GM23248 (cell line): ENCODE data around the gene ABLIM3. TPM values are rescaled to one million over a fixed set of nuclear protein-coding genes. Genes with fewer than 3 reads are reported as not detected.

Experiments
- DNase-seq: peaks from one replicate; pipeline ENCODE4 v3.0.0-alpha.2; 2015
- H2AFZ ChIP-seq: fragments of 200-600 bp; sonication (generic); 2 replicates; pipeline ENCODE4 v1.6.1; 2016; ENCODE audit warnings: antibody characterized with exemption
- H3F3A ChIP-seq: fragments of 200-600 bp; sonication (generic); 2 replicates; pipeline ENCODE4 v1.6.1; 2016; ENCODE audit warnings: mild to moderate bottlenecking, antibody characterized with exemption, mixed run types; ENCODE audit not compliant: insufficient read depth
- H3K27ac ChIP-seq: fragments of 200-600 bp; sonication (generic); 2 replicates; pipeline ENCODE4 v1.5.1; 2016; ENCODE audit warnings: mild to moderate bottlenecking
- H3K27me3 ChIP-seq: fragments of 200-600 bp; sonication (generic); replicated peaks from 2 replicates; pipeline ENCODE4 v1.6.1; 2016; ENCODE audit warnings: mild to moderate bottlenecking; ENCODE audit not compliant: insufficient read depth
- H3K36me3 ChIP-seq: fragments of 200-600 bp; sonication (generic); 2 replicates; pipeline ENCODE4 v1.6.1; 2016; ENCODE audit warnings: low read depth, mild to moderate bottlenecking
- H3K4me1 ChIP-seq: fragments of 200-600 bp; sonication (generic); 2 replicates; pipeline ENCODE4 v1.6.1; 2016; ENCODE audit warnings: mild to moderate bottlenecking; ENCODE audit not compliant: insufficient read depth
- H3K4me2 ChIP-seq: fragments of 200-600 bp; sonication (generic); one replicate; pipeline ENCODE4 v1.6.1; 2016; ENCODE audit warnings: mild to moderate bottlenecking; ENCODE audit not compliant: unreplicated experiment
- H3K4me3 ChIP-seq: fragments of 200-600 bp; sonication (generic); 2 replicates; pipeline ENCODE4 v1.5.1; 2016; ENCODE audit warnings: mild to moderate bottlenecking
- H3K79me2 ChIP-seq: fragments of 200-600 bp; sonication (generic); 2 replicates; pipeline ENCODE4 v1.6.1; 2016; ENCODE audit warnings: mild to moderate bottlenecking; ENCODE audit not compliant: insufficient read depth
- H3K9ac ChIP-seq: fragments of 200-600 bp; sonication (generic); 2 replicates; pipeline ENCODE4 v1.6.1; 2016; ENCODE audit warnings: mild to moderate bottlenecking
- H3K9me2 ChIP-seq: fragments of 200-600 bp; sonication (generic); 2 replicates; pipeline ENCODE4 v1.6.1; 2016; ENCODE audit warnings: mixed run types, mild to moderate bottlenecking, moderate library complexity; ENCODE audit not compliant: insufficient read depth
- H3K9me3 ChIP-seq: fragments of 200-600 bp; sonication (generic); one replicate; pipeline ENCODE4 v1.6.1; 2017; ENCODE audit warnings: low read depth
- H4K20me1 ChIP-seq: fragments of 200-600 bp; sonication (generic); 2 replicates; pipeline ENCODE4 v1.6.0; 2016; ENCODE audit not compliant: insufficient read depth
- EZH2 ChIP-seq: fragments of 200-600 bp; sonication (generic); IDR thresholded peaks from 2 replicates; pipeline ENCODE4 v1.6.1; 2018; ENCODE audit warnings: antibody characterized with exemption, mild to moderate bottlenecking; ENCODE audit not compliant: insufficient read depth, poor library complexity, severe bottlenecking
- EZH2phosphoT487 ChIP-seq: fragments of 200-600 bp; sonication (generic); IDR thresholded peaks from 2 replicates; pipeline ENCODE4 v1.6.1; 2018; ENCODE audit warnings: antibody characterized with exemption, moderate library complexity, mild to moderate bottlenecking, low read depth; ENCODE audit not compliant: insufficient read depth
- WGBS, 2 experiments: methylation state at CpG; one replicate each; pipeline ENCODE4 v1.1.6; 2015 to 2017; ENCODE audit warnings: low lambda C conversion rate in 2 of 2, low coverage in 1 of 2; ENCODE audit errors: missing lambda C conversion rate in 2 of 2; 5-methylcytosine and 5-hydroxymethylcytosine counted together
- in situ Hi-C: fragments of 300-500 bp; cut with MboI; formaldehyde crosslinking; loops from 2 replicates; pipeline ENCODE4 v1.15.0; 2020
- polyA plus RNA-seq: library from polyadenylated mRNA; unstranded; fragments of >200 nt; fragmentation: Nextera tagmentation; extraction: Ambion mirVana; gene quantifications from 2 replicates; pipeline ENCODE4 v1.2.1, GENCODE V29; 2016
- total RNA-seq: library from RNA; depleted of rRNA; stranded (reverse); fragments of >200 nt; shearing (Covaris generic); gene quantifications from 2 replicates; pipeline ENCODE4 v1.2.3, GENCODE V29; 2014; rRNA removed

ABLIM3 gene
- total and polyA plus RNA-seq, 2 experiments from 2014 or later, result 7.9 to 11.4 TPM

- Histone ChIP-seq H3K4me1 (no peaks in the 10 kb centered on the region), H4K20me1 (no peaks in the 10 kb centered on the region), H3K36me3 (no peaks in the 10 kb centered on the region), H3K27ac (no peak overlapping the region), H3K4me2 (no peak overlapping the region), H3K79me2 (no peaks in the 10 kb centered on the region), H3K9me3 (no peaks in the 10 kb centered on the region), H3K9me2 (no peaks in the 10 kb centered on the region), H3K9ac (no peak overlapping the region), H3K27me3 (no peaks in the 10 kb centered on the region), H3K4me3 (no peak overlapping the region), H3F3A (peaks cover 6% of the 10 kb centered on the region), H2AFZ (no peak overlapping the region)
- 74 to 79% methylated on average over 4 of the region's 4 CpGs for WGBS, 2 experiments
- TF ChIP-seq EZH2phosphoT487, result no peak
- TF ChIP-seq EZH2, result no peak
- DNase-seq, result no peak
- in situ Hi-C loops, result no loop called here
Observed at GRCh38 chr5:149303210-149303609, 161.9 kb downstream of the ABLIM3 start.

GRCh38 chr5:149304195-149305078, 163.1 kb downstream of the ABLIM3 start:
- peaks cover 6% of the 10 kb centered on the region for H3F3A ChIP-seq
- in situ Hi-C loops, result no loop called here
- no peaks in the 10 kb centered on the region for H3K79me2 ChIP-seq
- H3K9me2 ChIP-seq, result no peaks in the 10 kb centered on the region
- H4K20me1 ChIP-seq, result no peaks in the 10 kb centered on the region
- DNase-seq, result no peak
- no peak overlapping the region for H3K4me3 ChIP-seq
- H3K27ac ChIP-seq, result no peak overlapping the region
- no peaks in the 10 kb centered on the region for H3K36me3 ChIP-seq
- TF ChIP-seq EZH2 (no peak), EZH2phosphoT487 (no peak)
- H3K4me2 ChIP-seq, result no peak overlapping the region
- no peak overlapping the region for H2AFZ ChIP-seq
- no peaks in the 10 kb centered on the region for H3K4me1 ChIP-seq
- no peaks in the 10 kb centered on the region for H3K27me3 ChIP-seq
- no peak overlapping the region for H3K9ac ChIP-seq
- H3K9me3 ChIP-seq, result no peaks in the 10 kb centered on the region
- 93 to 98% methylated on average over 7 to 11 of the region's 11 CpGs for WGBS, 2 experiments

- Histone ChIP-seq H3K9ac (no peak overlapping the region), H3K4me2 (no peak overlapping the region), H3F3A (no peaks in the 10 kb centered on the region), H3K9me2 (no peaks in the 10 kb centered on the region), H3K27me3 (no peaks in the 10 kb centered on the region), H4K20me1 (no peaks in the 10 kb centered on the region), H3K27ac (no peak overlapping the region), H3K4me3 (no peak overlapping the region), H3K4me1 (no peaks in the 10 kb centered on the region), H3K9me3 (no peaks in the 10 kb centered on the region), H2AFZ (no peak overlapping the region), H3K79me2 (no peaks in the 10 kb centered on the region), H3K36me3 (no peaks in the 10 kb centered on the region)
- DNase-seq, result no peak
- in situ Hi-C loops, result no loop called here
- TF ChIP-seq EZH2 (no peak), EZH2phosphoT487 (no peak)
- WGBS, 2 experiments, result 90 to 95% methylated on average over 6 of the region's 6 CpGs
Observed at GRCh38 chr5:149309354-149309753, 168.1 kb downstream of the ABLIM3 start.

Other genes with a start within 250 kb of the ABLIM3 start
- gene SH3TC2, start 78.4 kb upstream of the ABLIM3 start, total RNA-seq, result 1.1 and 1.5 TPM in 2 replicates
- gene SH3TC2, start 78.4 kb upstream of the ABLIM3 start, polyA plus RNA-seq, result 0.22 and 0.88 TPM in 2 replicates
- gene AFAP1L1, start 130.4 kb downstream of the ABLIM3 start, total RNA-seq, result 0.38 and 0.76 TPM in 2 replicates
- 0.90 and 1.3 TPM in 2 replicates for gene AFAP1L1, start 130.4 kb downstream of the ABLIM3 start, polyA plus RNA-seq
- 26.3 and 27.0 TPM in 2 replicates for gene GRPEL2, start 204.0 kb downstream of the ABLIM3 start, total RNA-seq
- 17.0 and 19.5 TPM in 2 replicates for gene GRPEL2, start 204.0 kb downstream of the ABLIM3 start, polyA plus RNA-seq
- gene PCYOX1L, start 216.6 kb downstream of the ABLIM3 start, total RNA-seq, result 10.7 and 12.6 TPM in 2 replicates
- gene PCYOX1L, start 216.6 kb downstream of the ABLIM3 start, polyA plus RNA-seq, result 10.4 and 10.5 TPM in 2 replicates
- gene IL17B, start 237.8 kb downstream of the ABLIM3 start, total RNA-seq, result not detected in 2 replicates
- gene IL17B, start 237.8 kb downstream of the ABLIM3 start, polyA plus RNA-seq, result 0.29 and 0.43 TPM in 2 replicates